GM19239 (cell line): Measurements from ENCODE around the gene EML4.
"Not testable (repeated sequence)": the region's sequence is repeated elsewhere in the genome, so short reads cannot be mapped to it uniquely, and the experiment has no call there.

Experiments used
- DNase-seq: peaks from one replicate; pipeline ENCODE4 v3.0.0; 2011; ENCODE audit warnings: low spot score; ENCODE audit not compliant: insufficient read length
- FAIRE-seq: peaks from 2 replicates; lab custom pipeline; 2011; peaks lifted over from hg19 to GRCh38; lab: Jason Lieb, UNC

The EML4 gene

GRCh38 chr2:42170619-42171395 is 1.7 kb downstream of the EML4 start:
- no peak for DNase-seq
- FAIRE-seq, result peak; percentile 11

GRCh38 chr2:42171396-42171980 is 2.3 kb downstream of the EML4 start:
- peak; percentile 84 for FAIRE-seq
- peak; percentile 30 for DNase-seq

- DNase-seq, result no peak
- peak; percentile 47 for FAIRE-seq
These were observed 2.9 kb downstream of the EML4 start for GRCh38 chr2:42172020-42172419.

- DNase-seq, result no peak
- no peak for FAIRE-seq
These were observed 3.4 kb downstream of the EML4 start for GRCh38 chr2:42172566-42172965.

- FAIRE-seq, result not testable (repeated sequence)
These were observed 4.3 kb downstream of the EML4 start for GRCh38 chr2:42173467-42173866.

GRCh38 chr2:42176992-42177738 is 8.0 kb downstream of the EML4 start:
- FAIRE-seq (no peak), DNase-seq (no peak)

More at GRCh38 chr2:42173467-42173866, 4.3 kb downstream of the EML4 start:
- not testable (repeated sequence) for DNase-seq

GRCh38 chr2:42178335-42178734 is 9.2 kb downstream of the EML4 start:
- no peak for DNase-seq

GRCh38 chr2:42180300-42180699 is 11.1 kb downstream of the EML4 start:
- FAIRE-seq (no peak), DNase-seq (no peak)

More at GRCh38 chr2:42178335-42178734, 9.2 kb downstream of the EML4 start:
- FAIRE-seq, result no peak

- no peak for FAIRE-seq
- DNase-seq, result no peak
These were observed 13.6 kb downstream of the EML4 start for GRCh38 chr2:42182654-42183308.

GRCh38 chr2:42183775-42184174 is 14.6 kb downstream of the EML4 start:
- DNase-seq (no peak), FAIRE-seq (no peak)

GRCh38 chr2:42184346-42184745 is 15.2 kb downstream of the EML4 start:
- no peak for DNase-seq
- peak; percentile 8 for FAIRE-seq

GRCh38 chr2:42185220-42185921 is 16.2 kb downstream of the EML4 start:
- FAIRE-seq (peak; percentile 14), DNase-seq (no peak)

- peak; percentile 37 for FAIRE-seq
- no peak for DNase-seq
These were observed 17.2 kb downstream of the EML4 start for GRCh38 chr2:42186366-42186765.

- DNase-seq (no peak), FAIRE-seq (no peak)
These were observed 17.9 kb downstream of the EML4 start for GRCh38 chr2:42186945-42187632.

- FAIRE-seq (no peak), DNase-seq (no peak)
These were observed 18.7 kb downstream of the EML4 start for GRCh38 chr2:42187886-42188285.

GRCh38 chr2:42189235-42189566 is 20.0 kb downstream of the EML4 start:
- no peak for DNase-seq
- FAIRE-seq, result no peak

GRCh38 chr2:42190191-42190590 is 21.0 kb downstream of the EML4 start:
- no peak for DNase-seq
- FAIRE-seq, result peak; percentile 31

- no peak for DNase-seq
- FAIRE-seq, result no peak
These were observed 22.3 kb downstream of the EML4 start for GRCh38 chr2:42191285-42192009.

- no peak for FAIRE-seq
- DNase-seq, result no peak
These were observed 22.8 kb downstream of the EML4 start for GRCh38 chr2:42192010-42192373.
